ENCODE results near the gene ENHO.

The ENHO gene

DNA sequence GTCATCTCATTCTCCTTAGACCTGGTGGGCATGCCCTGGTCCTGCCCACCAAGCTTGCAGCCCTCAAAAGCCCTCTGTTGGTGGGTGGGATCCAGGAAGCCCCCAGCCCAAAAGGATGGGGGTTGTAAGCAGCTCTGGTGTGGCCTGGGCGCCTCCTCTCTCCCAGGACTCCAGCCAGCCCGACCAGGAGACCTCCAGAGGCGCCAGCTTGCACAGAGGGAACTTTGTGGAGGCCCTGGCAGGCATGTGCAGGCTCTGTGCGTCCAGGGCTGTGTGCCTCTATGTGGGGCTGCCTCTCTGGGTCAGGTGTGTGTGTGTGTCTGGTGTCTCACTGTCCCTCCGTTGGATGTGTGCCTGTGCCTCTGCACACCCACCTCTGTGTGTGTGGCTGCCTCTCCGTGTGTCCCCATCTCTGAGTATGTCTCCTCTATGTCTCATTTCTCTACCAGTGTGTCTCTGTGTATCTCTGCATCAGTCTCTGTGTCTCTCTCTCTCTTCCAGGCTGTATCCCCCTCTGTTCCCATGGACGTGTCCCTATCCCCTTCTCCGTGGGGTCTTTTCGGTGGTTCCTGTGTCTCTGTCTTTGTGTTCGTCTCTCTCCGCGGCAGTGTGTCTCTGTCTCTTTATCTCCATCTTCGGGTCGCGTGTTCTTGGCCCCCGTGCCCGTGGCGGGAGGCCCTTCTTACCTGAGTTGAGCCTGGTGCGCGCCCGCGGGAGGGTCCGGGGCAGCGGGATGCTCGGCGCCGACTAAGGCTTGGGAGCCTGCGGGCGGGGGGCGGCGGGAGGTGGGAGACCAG lies 501 bp downstream of the ENHO start:
- no peak for DNase-seq

DNA sequence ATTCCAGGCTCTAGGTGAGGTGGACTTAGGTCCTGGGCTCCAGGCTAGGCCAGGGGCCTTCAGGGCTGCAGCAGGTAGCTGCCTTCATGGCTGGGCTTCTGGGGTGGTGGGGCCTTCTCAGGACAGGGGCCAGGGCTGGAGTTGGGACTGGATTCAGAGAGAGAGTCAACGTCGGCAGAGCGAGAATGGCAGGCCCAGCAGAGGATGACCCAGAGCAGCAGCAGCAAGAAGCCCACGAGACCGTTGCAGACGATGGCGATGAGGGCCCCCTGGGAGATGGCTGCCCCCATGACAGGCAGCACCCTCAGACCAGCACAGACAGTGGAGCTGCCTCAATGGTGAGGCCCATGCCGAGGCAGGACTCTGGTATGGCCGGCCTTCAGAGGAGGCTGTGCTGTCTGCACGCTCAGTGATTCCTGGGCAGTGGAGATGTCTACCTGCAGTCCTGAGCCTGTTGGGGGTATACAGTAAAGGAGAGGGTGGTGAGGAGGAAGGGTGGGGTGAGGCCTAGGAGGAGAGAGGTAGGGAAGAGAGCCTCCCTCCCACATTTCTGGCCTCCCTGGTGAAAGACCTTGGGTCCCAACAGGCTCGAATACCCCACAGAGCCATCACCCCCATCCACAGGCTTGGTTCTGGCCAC lies 1.3 kb downstream of the ENHO start:
- DNase-seq: no peak

DNA sequence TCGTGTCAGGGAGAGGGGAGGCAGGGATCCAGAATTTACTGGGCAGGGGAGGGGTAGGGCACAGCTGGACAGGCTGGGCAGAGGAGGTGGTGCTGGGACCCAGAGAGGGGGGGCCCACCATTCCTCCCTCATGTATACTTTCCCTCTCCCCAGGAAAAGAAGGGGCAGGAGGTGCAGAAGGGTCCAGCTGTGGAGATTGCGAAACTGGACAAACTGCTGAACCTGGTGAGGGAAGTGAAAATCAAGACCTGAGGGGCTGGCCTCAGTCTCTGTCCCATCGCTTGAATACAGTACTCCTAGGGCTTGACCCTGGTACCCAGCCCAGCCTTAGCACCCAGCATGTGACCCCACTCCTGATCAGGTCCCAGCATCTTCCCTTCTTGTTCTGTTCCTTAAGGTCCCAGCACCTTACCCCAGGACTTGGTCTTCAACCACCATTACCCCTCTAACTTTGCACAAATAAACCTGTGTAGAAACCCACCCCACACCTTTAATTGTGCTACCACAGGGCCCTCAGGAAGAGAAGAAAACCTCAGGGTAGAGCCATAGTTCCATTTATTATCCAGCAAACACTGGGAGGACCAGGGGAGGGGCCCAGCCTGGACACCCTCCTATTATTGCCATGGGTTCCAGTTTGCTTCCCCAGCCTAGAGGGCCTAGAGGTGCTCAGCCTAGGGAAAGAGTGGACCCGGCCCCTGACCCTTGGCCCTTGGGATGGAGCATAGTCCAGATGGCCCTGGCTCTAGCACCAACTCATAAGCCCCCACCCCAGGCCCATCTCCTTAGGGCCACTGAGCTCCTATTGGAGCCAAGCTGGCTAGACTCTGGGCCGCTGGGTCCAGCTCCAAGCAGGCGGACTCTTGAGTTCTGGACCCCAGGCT lies 2.0 kb downstream of the ENHO start:
- DNase-seq: no peak

DNA sequence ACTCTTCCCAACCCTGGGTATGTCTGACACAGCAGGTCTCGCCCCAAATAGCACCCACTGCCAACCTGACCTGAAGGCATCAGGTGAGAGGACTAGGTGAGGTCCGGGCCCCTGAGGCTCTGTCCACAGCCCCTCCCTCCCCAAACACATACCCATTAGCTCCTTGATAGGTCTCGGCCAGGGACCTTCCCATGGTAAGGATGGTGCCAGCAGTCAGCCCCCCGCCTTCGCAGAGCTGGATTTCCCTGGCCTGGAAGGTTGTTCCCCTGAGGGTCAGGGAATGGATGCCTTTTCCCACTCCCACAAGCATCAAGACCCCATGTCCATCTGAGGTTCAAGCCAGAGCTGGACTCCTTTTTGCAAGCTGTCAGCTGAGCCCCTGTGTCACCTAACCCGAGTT lies 2.7 kb downstream of the ENHO start:
- DNase-seq: no peak

DNA sequence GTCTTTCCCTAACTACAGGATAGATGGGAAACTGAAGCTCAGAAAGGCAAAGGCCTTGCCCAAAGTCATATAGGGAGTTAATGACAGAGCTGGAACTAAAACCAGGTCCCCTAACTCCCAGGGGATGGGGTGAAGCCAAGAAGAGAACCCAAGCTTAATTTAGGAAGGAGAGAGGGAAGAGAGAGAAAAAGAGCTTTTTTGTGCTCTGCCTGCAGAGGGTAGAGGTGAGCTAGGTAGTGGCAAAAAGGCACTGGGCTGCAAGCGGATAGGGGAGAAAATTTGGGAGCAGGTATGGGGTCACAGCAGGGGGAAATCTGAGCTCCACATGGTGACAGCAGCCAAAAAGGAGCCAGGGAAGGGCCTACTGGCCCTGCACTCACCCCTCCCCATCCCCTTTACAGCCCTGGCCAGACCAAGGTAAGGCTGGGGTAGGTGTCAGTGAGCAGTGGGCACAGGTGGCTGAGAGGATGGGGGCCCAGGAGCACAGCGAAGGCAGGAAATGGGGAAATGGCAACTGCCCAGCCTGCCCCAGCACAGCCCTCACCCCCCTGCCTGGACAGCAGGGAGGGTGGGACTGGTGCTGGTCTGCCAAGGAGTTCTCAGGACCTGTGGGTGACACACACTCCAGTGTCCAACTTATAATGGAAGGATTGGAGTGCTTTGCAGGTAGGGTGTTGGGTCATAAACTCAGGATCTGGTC lies 3.3 kb downstream of the ENHO start:
- no peak for DNase-seq

DNA sequence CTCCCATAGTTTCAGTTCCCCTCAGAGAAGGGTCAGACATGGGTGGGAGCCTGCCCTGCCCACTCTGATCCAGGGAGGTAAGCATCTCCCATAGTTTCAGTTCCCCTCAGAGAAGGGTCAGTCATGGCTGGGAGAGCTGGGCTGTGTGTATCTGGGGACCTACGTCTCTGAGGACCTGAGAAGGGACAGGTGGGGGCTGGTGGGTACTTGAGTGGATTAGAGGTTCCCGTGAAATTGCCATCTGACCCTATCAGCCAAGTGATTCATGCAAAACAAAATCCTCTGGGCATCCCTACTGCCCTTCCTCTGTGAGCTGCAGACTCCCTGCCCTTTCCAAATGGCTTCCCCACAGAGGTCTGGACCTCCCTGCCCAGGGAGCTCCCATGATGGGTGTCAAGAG lies 3.9 kb downstream of the ENHO start:
- no peak for DNase-seq

DNA sequence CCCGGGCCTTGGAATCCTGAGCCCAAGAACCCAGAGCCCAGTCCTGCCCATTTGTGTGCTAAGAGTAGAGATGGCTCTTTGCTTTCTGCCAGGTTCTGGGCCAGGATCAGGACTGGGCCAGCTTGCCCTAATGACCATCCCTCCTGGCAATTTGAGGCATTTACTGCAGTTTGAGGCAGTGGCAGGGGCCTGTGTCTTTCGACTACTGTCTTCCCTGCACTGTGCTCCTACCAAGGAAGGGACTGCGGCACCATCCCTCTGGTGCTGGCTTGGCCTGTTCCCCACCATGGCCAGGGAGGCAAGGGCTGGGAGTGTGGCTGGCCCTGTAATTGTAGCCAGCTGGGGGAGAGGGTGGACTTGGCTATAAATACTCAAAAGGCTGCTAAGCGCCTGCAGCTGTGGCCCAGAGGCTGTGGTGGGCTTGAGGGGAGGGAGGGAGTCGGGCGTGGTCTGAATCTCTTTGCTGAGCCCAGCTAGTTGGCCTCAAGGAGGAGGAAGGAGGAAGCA lies 4.6 kb downstream of the ENHO start:
- DNase-seq: no peak

DNA sequence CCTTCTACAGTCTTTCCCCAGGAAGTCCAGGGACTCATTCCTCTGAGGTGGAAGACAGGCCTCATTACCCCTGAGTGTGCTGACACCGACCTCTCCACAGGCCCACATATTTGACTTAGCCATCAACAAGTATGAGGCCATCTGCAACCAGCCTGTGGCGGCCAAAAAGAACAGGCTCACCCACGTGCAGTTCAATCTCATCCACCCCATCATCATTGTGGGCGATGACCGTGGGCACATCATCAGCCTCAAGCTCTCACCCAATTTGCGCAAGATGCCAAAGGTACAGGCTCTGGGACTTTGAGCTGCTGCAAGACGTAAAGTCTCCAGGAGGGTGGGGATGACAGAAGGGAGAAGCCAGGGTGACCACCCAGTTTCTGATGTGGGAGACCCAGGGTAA lies 5.6 kb downstream of the ENHO start:
- no peak for DNase-seq

DNA sequence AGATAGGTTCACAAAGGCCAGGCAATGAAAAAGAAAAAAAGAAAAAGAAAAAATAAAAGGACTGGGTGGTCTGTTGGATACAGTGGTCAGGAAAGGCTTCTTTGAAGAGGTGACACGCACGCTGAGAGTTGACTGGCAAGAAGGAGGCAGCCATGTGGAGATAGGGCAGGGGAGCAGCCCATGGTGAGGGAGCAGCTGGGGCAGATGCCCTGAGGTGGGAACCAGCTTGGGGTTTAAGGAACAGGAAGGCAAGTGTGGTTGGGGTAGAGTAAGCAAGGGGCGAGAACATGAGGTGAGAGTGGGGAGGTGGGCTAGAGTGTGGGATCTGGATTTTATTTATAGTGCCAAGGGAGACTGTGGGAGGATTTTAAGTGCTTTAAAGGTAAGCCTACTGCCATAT lies 6.8 kb downstream of the ENHO start:
- DNase-seq: no peak

DNA sequence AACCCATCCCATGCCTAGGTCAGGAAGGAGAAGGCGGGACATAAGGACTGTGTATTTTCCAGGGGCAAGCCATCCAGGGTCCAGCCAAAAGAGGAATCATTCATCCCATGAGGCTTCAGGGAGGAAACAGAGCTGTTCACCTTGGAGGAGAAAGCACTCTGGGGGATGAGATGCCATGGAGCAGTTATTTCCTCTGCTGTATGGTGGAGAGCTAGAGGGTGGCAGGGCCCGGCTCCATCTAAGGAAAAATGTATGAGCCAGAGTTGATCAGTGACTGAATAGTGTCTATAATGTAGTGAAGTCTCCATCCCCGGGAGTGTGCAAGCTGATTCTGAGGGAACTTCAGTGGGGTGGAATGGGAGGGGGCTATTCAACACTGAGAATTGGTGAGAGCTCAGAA lies 8.0 kb downstream of the ENHO start:
- no peak for DNase-seq

DNA sequence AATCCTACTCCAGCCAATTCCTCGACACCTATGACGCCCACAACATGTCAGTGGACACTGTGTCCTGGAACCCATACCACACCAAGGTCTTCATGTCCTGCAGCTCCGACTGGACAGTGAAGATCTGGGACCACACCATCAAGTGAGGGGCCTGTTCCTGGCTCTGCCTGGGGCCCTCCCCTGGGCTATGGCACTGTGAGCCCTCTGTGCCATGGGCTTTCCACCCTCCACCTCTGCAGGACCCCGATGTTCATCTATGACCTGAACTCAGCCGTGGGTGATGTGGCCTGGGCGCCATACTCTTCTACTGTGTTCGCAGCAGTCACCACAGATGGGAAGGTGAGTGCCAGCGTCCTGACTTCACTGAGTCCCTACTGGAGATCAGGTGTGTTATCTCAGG lies 8.4 kb downstream of the ENHO start:
- no peak for DNase-seq

DNA sequence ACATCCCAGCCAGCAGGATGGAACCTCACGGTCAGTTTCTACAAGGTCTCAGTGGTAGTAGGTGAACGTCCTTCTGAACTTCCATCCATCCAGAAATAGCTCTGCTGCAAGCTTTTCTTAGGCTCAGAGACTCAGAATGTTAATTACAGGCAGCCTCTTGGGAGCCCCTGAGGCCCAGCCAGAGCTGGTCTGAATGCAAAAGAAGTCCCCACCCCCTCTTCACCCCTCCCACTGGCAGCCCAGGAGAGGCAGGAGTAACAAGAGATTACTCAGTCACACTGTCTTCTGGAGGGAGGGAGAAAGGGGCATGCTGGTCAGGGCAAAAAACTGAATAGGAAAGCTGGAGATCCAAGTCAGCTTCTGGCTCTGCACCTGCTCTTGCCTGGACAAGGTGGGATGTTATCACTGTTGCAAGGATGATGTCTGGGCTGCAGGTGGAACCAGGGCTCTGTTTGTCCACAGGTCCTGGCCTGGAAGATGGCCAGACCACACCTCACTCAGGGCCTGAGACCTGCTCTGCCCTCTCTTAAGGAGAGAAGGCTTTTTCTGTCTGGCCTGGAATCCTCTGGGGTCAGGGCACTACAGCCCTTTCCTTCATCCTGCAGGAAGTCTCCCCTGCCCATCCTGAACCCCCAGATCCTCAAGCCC lies 9.1 kb downstream of the ENHO start:
- no peak for DNase-seq

DNA sequence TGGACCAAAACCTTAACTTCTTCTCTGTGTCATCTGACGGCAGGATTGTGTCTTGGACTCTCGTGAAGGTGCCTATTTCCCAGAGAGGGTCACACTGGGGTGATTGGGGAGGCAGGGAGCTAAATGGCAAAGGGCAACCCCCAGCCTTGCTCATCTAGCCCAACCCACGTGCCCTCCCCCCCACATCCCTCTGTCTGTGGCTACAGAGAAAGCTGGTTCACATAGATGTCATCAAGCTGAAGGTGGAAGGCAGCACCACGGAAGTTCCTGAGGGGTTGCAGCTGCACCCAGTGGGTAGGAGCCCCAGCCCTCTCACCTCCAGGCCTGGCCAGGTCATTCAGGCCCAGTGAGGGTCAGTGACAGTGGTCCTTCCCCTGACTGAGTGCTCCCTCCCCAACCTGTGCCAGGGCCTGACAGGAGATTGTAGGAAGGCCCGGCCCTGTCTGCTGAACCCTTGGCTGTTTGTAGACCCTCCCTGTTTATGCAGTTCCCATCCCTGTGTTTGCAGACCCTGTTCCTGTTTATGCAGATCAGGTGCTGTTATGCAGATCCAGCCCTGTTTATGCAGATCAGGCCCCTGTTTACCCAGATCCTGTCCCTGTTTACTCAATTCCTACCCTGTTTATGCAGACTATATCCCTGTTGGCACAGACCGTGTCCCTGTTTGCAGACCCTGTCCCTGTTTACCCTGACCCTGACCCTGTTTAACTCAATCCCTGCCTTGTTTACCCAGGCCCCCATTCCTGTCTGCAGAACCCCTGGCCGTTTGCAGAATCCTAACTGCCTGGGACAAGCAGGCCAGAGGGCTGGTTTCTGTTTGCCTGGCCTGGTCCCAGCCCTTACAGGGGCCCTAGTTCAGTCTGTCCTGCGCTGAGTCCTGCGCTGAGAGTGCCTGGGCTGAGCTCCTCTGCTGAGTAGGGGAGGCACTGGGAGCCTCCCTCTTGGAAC lies 10.4 kb downstream of the ENHO start:
- no peak for DNase-seq

DNA sequence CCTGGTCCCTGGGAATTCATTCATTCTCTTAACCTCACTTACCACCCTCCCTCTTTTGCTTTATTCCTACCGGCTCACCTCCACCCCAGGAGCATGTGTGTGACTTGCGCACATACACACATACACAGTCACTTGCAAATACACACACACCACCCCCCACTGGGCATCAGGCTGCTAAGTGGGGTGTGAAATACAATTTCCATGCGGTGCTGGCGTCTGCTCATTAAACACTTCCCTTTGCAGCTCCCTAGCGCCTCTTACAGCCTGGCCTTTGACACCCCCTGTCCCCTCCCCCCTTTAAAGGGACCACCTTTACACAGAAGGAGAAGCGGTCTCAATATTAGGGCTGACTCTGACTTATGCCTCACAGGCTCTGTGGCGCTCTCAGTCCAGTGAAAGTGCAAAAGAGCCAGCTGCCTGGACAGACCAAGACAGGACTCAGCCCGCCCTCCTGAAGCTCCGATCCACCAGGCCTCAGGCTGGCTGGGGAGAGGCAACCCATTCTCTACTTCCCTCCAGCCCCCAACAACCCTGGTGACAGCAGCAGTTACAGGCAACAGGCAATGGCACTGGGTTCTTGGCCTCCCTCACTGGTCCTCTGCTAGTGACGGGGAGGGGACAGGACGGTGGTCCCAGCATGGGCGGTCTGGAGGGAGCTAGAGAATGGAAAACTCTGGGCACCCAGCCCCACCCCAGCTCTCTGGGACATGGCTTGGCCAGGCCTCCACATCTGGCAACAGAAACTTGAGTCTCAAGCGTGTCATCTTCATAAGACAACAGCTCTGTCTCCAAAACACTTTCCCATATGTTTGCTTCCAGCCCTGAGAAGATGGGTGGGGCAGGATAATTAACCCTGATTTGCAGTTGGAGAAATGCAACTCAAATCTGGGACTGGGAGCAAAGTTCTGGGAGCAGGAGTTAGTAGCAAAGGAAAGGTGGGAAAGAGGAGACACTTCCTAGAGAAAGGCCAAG lies 12.0 kb downstream of the ENHO start:
- no peak for DNase-seq

DNA sequence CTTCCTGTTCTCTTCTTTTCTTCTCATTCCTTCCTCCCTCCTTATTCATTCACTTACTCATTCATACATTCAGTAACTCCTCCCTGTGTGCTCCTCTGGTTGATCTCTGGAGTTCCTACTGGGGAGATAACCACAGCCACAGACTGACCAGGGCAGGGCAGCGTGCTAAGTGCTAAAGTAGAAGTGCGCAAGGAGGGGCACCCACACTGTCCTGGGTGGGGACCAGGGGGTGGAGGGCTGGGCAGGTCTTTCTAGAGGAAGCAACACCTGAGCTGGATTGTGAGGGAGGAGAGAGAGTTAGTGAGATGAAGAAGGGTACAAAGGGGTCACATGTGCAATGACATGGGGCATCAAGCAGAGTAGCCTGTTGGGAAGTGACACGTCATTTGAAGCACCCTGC lies 13.8 kb downstream of the ENHO start:
- no peak for DNase-seq

DNA sequence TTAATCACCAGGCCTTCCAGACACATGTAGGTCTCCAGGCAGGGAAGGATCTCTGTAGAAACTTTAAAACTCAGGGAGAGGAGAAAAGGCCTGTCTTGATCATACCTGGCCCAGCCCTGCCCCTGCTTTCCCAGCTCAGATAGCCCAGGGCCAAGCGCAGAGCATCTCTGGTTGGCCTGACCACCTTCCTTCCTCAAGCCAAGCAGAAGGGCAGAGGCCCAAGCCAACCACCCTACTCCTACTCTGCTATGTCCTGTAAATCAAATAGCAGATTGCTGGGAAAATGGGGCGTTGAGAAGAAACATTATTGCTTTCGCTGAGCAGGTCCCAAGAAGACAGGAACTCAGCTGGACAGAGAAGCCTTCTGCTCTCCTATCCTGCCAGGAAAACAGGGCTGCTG lies 14.3 kb downstream of the ENHO start:
- DNase-seq: no peak

DNA sequence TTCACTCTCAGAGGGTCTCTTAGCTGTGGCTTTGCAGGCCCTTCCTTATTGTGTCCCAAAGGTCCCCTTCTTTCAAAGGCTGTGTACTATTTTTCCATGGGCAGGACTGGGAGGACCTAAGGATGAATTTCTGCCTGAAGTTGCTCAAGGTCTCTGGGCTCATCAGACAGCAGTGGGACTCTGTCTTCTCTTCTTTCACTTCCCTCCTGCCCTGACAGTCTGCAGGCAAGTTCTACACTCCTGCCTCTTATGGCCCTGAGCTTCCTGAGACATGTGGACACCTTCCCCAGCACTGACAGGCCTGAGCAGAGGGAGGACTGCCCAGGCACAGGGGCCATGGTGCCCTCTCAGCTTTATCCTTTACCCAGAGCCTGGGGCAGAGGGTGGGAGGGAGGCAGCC lies 14.8 kb downstream of the ENHO start:
- DNase-seq: no peak

DNA sequence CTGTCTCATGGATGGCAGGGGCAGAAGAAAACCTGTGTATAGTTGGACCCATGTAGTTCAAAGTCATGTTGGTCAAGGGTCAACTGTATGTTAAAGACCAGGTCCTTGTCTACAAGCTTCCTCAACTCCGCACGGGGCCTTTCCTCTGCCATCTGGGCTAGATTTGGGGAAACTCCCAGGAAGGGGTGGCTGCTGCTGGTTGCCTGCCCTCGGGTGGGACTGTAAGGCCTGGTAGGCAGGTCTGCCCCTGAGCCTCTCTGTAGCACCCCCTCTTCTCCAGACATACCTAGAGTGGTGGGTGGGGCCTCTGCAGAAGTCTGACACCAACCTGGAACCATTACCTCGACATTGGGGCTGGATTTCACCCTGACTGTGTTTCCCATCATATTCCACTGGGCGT lies 15.2 kb downstream of the ENHO start:
- DNase-seq: no peak

DNA sequence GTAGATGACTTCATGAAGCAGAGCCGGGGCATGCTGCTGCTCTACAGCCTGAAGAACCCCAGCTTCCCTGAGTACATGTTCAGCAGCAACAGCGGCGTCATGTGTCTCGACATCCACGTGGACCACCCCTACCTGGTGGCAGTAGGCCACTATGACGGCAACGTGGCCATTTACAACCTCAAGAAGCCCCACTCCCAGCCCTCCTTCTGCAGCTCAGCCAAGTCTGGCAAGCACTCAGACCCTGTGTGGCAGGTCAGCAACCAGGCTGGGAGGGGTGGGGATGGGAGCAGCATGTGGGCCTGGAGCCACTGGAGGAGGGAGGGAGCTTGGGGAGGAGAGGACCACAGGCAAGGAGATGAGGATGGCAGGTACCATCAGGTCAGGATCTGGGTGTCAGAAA lies 16.2 kb downstream of the ENHO start:
- DNase-seq: no peak

Data from central memory CD4-positive, alpha-beta T cell (primary cell).